ENCODE data around the gene MYCBPAP. TPM values are rescaled to one million over a fixed set of nuclear protein-coding genes. Genes with fewer than 3 reads are reported as not detected.

The MYCBPAP gene
- total and polyA plus RNA-seq, 2 donors (not counting 3 experiments of a cell fraction or from before 2014, with no cell fraction given), result 0.40 to 0.66 TPM

DNA sequence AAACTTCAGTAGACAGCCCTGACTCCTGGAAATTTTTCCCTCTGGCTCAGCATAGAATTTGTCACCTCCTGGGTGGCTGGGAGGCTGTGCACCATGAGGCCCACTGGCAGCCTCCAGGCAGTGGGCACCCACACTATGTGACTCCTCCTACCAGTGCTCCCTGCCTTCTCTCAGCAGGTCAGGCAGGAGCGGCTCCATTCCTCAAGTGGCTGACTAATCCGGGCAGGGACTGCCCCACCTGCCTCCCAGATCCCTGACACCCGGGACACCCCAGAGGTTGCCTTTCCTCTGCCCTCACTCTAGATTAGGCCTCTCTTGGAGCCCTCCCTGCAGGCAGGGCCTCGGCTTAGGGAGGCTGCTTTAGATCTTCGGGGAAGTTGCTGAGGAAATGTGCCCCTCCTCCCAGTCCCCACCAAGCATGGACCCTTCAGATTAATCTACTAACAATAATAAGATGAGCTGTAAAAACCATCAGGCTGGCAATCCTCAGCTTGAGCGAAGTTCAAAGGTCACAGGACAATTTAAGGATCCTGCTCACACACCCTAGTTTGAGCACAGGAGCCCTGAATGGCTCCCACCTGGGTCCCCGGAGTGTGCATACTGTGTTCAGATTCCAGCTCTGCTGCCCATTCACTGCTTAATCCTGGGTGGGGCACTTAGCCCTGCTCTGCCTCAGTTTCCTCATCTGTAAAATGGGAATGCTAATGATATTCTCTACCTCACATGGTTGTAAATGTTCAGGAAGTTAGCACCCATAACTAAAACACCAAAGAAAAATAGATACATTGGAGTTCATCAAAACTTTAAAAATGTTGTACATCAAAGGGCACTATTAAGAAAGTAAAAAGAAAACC lies 10.0 kb upstream of the MYCBPAP start:
- POLR2A ChIA-PET, result interaction anchor here (0.7 kb wide), 1 partner anchor 368 kb away, joined by 11 read pairs; the partner anchor contains the start of gene TOB1
- no peak for FAIRE-seq
- dilution Hi-C loops (cut with MboI; ENCODE audit: extremely low pct_ligation_motif_present, low sequenced_read_pairs), result no loop called here

More for the DNA sequence above, 10.0 kb upstream of the MYCBPAP start:
- TF ChIP-seq POLR2A (IDR thresholded peaks at IDR 0.05; ENCODE audit: low read depth, low read length) (no peak), POLR2AphosphoS5 (IDR thresholded peaks at IDR 0.05; ENCODE audit: insufficient read depth, low read depth, low read length) (no peak), FOS (IDR thresholded peaks at IDR 0.05; ENCODE audit: borderline replicate concordance, insufficient read depth, low read length) (no peak), MYC (IDR thresholded peaks at IDR 0.05; ENCODE audit: low read depth, low read length) (no peak), GATA2 (IDR thresholded peaks at IDR 0.05; ENCODE audit: insufficient read depth, insufficient read length, low read depth, low read length) (no peak)
- TF ChIP-seq, protein P1, sequence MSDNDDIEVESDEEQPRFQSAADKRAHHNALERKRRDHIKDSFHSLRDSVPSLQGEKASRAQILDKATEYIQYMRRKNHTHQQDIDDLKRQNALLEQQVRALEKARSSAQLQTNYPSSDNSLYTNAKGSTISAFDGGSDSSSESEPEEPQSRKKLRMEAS (IDR thresholded peaks at IDR 0.05; ENCODE audit: insufficient read depth, insufficient read length), result no peak
- TF ChIP-seq, protein P2, sequence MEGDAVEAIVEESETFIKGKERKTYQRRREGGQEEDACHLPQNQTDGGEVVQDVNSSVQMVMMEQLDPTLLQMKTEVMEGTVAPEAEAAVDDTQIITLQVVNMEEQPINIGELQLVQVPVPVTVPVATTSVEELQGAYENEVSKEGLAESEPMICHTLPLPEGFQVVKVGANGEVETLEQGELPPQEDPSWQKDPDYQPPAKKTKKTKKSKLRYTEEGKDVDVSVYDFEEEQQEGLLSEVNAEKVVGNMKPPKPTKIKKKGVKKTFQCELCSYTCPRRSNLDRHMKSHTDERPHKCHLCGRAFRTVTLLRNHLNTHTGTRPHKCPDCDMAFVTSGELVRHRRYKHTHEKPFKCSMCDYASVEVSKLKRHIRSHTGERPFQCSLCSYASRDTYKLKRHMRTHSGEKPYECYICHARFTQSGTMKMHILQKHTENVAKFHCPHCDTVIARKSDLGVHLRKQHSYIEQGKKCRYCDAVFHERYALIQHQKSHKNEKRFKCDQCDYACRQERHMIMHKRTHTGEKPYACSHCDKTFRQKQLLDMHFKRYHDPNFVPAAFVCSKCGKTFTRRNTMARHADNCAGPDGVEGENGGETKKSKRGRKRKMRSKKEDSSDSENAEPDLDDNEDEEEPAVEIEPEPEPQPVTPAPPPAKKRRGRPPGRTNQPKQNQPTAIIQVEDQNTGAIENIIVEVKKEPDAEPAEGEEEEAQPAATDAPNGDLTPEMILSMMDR (IDR thresholded peaks at IDR 0.05; ENCODE audit: extremely low read depth in 1 of 2, insufficient read depth in 1 of 2, low read depth in 1 of 2, low read length in 2 of 2), result no peak
- no peak overlapping the region for H2AFZ ChIP-seq (ENCODE audit: low read depth, low read length)
- no peak overlapping the region for H3K9ac ChIP-seq (replicated peaks; ENCODE audit: extremely low read depth, insufficient read depth, low read length)
- no peak for DNase-seq (ENCODE audit: low read depth, low spot score)
- peaks cover 0 to 2% of the 10 kb centered on the region in 2 experiments for H3K27me3 ChIP-seq (ENCODE audit: control insufficient read depth in 2 of 2, insufficient read depth in 2 of 2, low read length in 2 of 2)
- intact Hi-C loops (cut with micrococcal nuclease), result no loop called here
- H3K27ac ChIP-seq (ENCODE audit: insufficient read depth, low read depth, low read length), result no peak overlapping the region
- BruUV-seq (replicated peaks), result no TSS peak
- H4K20me1 ChIP-seq (replicated peaks; ENCODE audit: control insufficient read depth, extremely low read depth, insufficient read depth, low read length), result no peaks in the 10 kb centered on the region
- no peaks in the 10 kb centered on the region for H3K9me1 ChIP-seq (replicated peaks; ENCODE audit: control insufficient read depth, extremely low read depth, insufficient read depth, low read length)
- no peaks in the 10 kb centered on the region for H3K36me3 ChIP-seq (ENCODE audit: control insufficient read depth in 2 of 2, extremely low read depth in 1 of 2, insufficient read depth in 2 of 2, low read length in 2 of 2)
- no peaks in the 10 kb centered on the region for H3K79me2 ChIP-seq (ENCODE audit: control insufficient read depth, insufficient read depth, low read length)
- no peaks in the 10 kb centered on the region for H3K4me1 ChIP-seq (ENCODE audit: control insufficient read depth, extremely low read depth, insufficient read depth, low read length)
- CTCF ChIA-PET, result interaction anchor here (1.0 to 1.8 kb wide), 2 partner anchors 17 to 19 kb away, joined by 4 read pairs; no protein-coding TSS in a partner anchor
- H3K9me3 ChIP-seq (replicated peaks; ENCODE audit: control insufficient read depth, insufficient read depth, low read length), result no peaks in the 10 kb centered on the region
- H3K4me2 ChIP-seq (ENCODE audit: insufficient read depth, low read length), result no peak overlapping the region
- no peak overlapping the region for H3K4me3 ChIP-seq (replicated peaks in 1 of 3; ENCODE audit: insufficient read depth in 1 of 3, low read depth in 1 of 3, low read length in 3 of 3)

Data from endothelial cell of umbilical vein (primary cell).